Liver (tissue), 9 donors: ENCODE measurements around the gene CORO7. TPM values are rescaled to one million over a fixed set of nuclear protein-coding genes. Genes with fewer than 3 reads are reported as not detected.

ENCODE experiments used
- DNase-seq: peaks from one replicate; pipeline ENCODE4 v3.0.0-alpha.2; 2017; ENCODE audit warnings: low spot score
- H3K27ac ChIP-seq, 2 donors: one replicate each; pipeline ENCODE4 v1.7.0; 2013; ENCODE audit warnings: inconsistent platforms in 2 of 2, low read length in 2 of 2, control low read depth in 1 of 2, low read depth in 1 of 2, mild to moderate bottlenecking in 1 of 2
- H3K27me3 ChIP-seq, 4 donors: one replicate each; pipeline versions ENCODE4 v1.6.1 to v1.7.0; 2013; ENCODE audit warnings: low read length in 3 of 4, inconsistent platforms in 1 of 4, mild to moderate bottlenecking in 1 of 4, moderate library complexity in 1 of 4; ENCODE audit not compliant: control insufficient read depth in 4 of 4, insufficient read depth in 4 of 4
- H3K36me3 ChIP-seq, 4 donors: one replicate each; pipeline versions ENCODE4 v1.6.1 to v1.7.0; 2013; ENCODE audit warnings: low read length in 3 of 4, mild to moderate bottlenecking in 3 of 4, low read depth in 1 of 4, moderate library complexity in 1 of 4; ENCODE audit not compliant: control insufficient read depth in 4 of 4, insufficient read depth in 3 of 4
- H3K4me1 ChIP-seq, 4 donors: one replicate each; pipeline versions ENCODE4 v1.6.1 to v1.7.0; 2013; ENCODE audit warnings: low read length in 3 of 4, mild to moderate bottlenecking in 3 of 4, moderate library complexity in 1 of 4; ENCODE audit not compliant: control insufficient read depth in 4 of 4, insufficient read depth in 4 of 4
- H3K4me3 ChIP-seq, 3 donors: one replicate each; pipeline versions ENCODE4 v1.6.1 to v1.7.0; 2013; ENCODE audit warnings: low read length in 3 of 3, control low read depth in 1 of 3, low read depth in 1 of 3, mild to moderate bottlenecking in 1 of 3
- H3K9ac ChIP-seq, 2 donors: one replicate each; pipeline ENCODE4 v1.7.0; 2013; ENCODE audit warnings: low read length in 2 of 2, mild to moderate bottlenecking in 2 of 2, moderate library complexity in 2 of 2, control low read depth in 1 of 2, low read depth in 1 of 2
- H3K9me3 ChIP-seq, 4 donors: one replicate each; pipeline versions ENCODE4 v1.6.1 to v1.7.0; 2013; ENCODE audit warnings: low read length in 3 of 4; ENCODE audit not compliant: control insufficient read depth in 4 of 4
- EGR1 ChIP-seq, 2 donors: IDR thresholded peaks; 2 replicates each; pipeline ENCODE4 v1.6.1; 2016 to 2018; ENCODE audit warnings: antibody characterized with exemption in 2 of 2, low read depth in 2 of 2
- FOXA1 ChIP-seq: IDR thresholded peaks from 2 replicates; pipeline ENCODE4 v1.6.1; 2016; ENCODE audit warnings: antibody characterized with exemption
- FOXA2 ChIP-seq: IDR thresholded peaks from 2 replicates; pipeline ENCODE4 v1.6.1; 2016; ENCODE audit warnings: antibody characterized with exemption
- GABPA ChIP-seq, 2 donors: IDR thresholded peaks in 1 of 2; conservative IDR thresholded peaks in 1 of 2; 2 replicates each; pipeline ENCODE4 v1.6.1; 2016; ENCODE audit warnings: antibody characterized with exemption in 2 of 2, mild to moderate bottlenecking in 1 of 2, moderate library complexity in 1 of 2
- HNF4A ChIP-seq, 2 donors: conservative IDR thresholded peaks; 2 replicates each; pipeline ENCODE4 v1.6.1; 2016; ENCODE audit warnings: antibody characterized with exemption in 2 of 2, mild to moderate bottlenecking in 2 of 2
- HNF4G ChIP-seq: IDR thresholded peaks from 2 replicates; pipeline ENCODE4 v1.6.1; 2016; ENCODE audit warnings: antibody characterized with exemption
- NR2F2 ChIP-seq: IDR thresholded peaks from 2 replicates; pipeline ENCODE4 v1.6.1; 2016; ENCODE audit warnings: antibody characterized with exemption
- RAD21 ChIP-seq, 2 donors: IDR thresholded peaks; 2 replicates each; pipeline ENCODE4 v1.6.1; 2016; ENCODE audit warnings: antibody characterized with exemption in 2 of 2, mild to moderate bottlenecking in 2 of 2
- RXRA ChIP-seq, 2 donors: IDR thresholded peaks; 2 replicates each; pipeline ENCODE4 v1.6.1; 2017 to 2018; ENCODE audit warnings: antibody characterized with exemption in 2 of 2, mild to moderate bottlenecking in 1 of 2
- SP1 ChIP-seq: IDR thresholded peaks from 2 replicates; pipeline ENCODE4 v1.6.1; 2018; ENCODE audit warnings: antibody characterized with exemption, mild to moderate bottlenecking
- TAF1 ChIP-seq: conservative IDR thresholded peaks from 2 replicates; pipeline ENCODE4 v1.6.1; 2016; ENCODE audit warnings: antibody characterized with exemption, mild to moderate bottlenecking
- YY1 ChIP-seq: IDR thresholded peaks from 2 replicates; pipeline ENCODE4 v1.6.1; 2016; ENCODE audit warnings: antibody characterized with exemption, mild to moderate bottlenecking
- WGBS: extraction: QIAGEN DNeasy Blood & Tissue Kit; methylation state at CpG from one replicate; pipeline ENCODE4 v1.1.7; 2013; 5-methylcytosine and 5-hydroxymethylcytosine counted together
- polyA plus RNA-seq, 2 donors: library from polyadenylated mRNA; stranded (reverse) in 1 of 2; unstranded in 1 of 2; fragments of 200-250 nt in 1 of 2; fragments of >200 nt in 1 of 2; fragmentation: Nextera tagmentation in 1 of 2; extraction: Ambion mirVana in 1 of 2; gene quantifications; one replicate each; pipeline versions ENCODE4 v1.2.1 to v1.2.3, GENCODE V29; 2013 to 2015
- total RNA-seq, 2 donors: library from RNA; depleted of rRNA; stranded (reverse); fragments of >200 nt; gene quantifications; one replicate each; pipeline ENCODE4 v1.2.3, GENCODE V29; 2014
- TF ChIP-seq, protein P1 (sequence below): fragments of 150-350 bp; IDR thresholded peaks from 2 replicates; pipeline ENCODE4 v1.5.1; 2017; ENCODE audit warnings: improper control_type of control experiment, low read depth, low read length; ENCODE audit not compliant: missing input control
- TF ChIP-seq, protein P2 (sequence below): IDR thresholded peaks from 2 replicates; pipeline ENCODE4 v1.6.1; 2016; ENCODE audit warnings: antibody characterized with exemption, mild to moderate bottlenecking
- donor health status: healthy.
- donor health status: healthy.
- donor health status: healthy.
- donor health status: healthy.
- donor health status: healthy.

CORO7 gene
- total and polyA plus RNA-seq, 4 donors: 7.3 to 21.5 (median 13.0) TPM

DNA sequence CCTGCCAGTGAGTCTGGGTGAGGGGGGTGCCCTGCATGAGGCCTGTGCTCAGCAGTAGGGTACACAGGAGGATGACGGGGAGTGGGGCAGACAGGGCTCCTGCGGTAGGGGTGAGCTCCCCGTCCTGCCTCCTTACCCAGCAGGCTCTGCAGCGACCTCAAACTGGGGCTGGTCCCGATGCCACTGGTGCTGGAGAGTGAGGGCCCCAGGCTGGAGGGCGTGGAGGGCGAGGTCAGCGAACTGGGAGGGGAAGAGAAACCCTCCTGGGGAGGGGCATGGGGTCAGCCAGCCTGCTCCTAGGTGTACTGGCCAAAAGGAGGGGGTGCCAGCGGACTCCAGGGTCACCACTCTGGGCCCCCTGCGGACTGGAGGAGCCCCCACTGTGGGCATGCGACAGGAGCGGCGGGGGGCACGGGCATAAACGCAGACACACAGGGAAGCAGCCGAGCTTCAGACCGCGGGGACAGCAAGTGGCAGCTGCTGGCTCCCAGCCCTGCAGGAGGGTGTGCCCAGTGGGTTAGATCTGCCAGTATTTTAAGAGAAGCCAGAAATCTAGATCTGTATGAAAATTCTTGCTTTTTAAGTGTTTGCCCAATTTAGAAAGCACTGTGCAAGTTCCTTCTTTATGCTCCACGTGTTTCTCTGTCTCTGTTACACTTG is 53.8 kb downstream of the CORO7 start:
- TF ChIP-seq TAF1: no peak
- TF ChIP-seq FOXA2: no peak
- TF ChIP-seq, protein P1, sequence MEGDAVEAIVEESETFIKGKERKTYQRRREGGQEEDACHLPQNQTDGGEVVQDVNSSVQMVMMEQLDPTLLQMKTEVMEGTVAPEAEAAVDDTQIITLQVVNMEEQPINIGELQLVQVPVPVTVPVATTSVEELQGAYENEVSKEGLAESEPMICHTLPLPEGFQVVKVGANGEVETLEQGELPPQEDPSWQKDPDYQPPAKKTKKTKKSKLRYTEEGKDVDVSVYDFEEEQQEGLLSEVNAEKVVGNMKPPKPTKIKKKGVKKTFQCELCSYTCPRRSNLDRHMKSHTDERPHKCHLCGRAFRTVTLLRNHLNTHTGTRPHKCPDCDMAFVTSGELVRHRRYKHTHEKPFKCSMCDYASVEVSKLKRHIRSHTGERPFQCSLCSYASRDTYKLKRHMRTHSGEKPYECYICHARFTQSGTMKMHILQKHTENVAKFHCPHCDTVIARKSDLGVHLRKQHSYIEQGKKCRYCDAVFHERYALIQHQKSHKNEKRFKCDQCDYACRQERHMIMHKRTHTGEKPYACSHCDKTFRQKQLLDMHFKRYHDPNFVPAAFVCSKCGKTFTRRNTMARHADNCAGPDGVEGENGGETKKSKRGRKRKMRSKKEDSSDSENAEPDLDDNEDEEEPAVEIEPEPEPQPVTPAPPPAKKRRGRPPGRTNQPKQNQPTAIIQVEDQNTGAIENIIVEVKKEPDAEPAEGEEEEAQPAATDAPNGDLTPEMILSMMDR: no peak
- no peak for TF ChIP-seq EGR1 (IDR thresholded peaks at IDR 0.05; ENCODE audit: low read depth in 2 of 2)
- no peak for TF ChIP-seq FOXA1
- no peak for TF ChIP-seq RXRA (IDR thresholded peaks at IDR 0.05)
- no peak for TF ChIP-seq YY1
- no peak for TF ChIP-seq HNF4G
- TF ChIP-seq NR2F2: no peak
- no peak for TF ChIP-seq HNF4A (conservative IDR thresholded peaks at IDR 0.05)
- no peak for TF ChIP-seq GABPA (IDR thresholded peaks at IDR 0.05 in 1 of 2, conservative IDR thresholded peaks at IDR 0.05 in 1 of 2)
- no peak for TF ChIP-seq SP1
- H3K36me3 ChIP-seq: peaks cover 0 to 9% (median 6%) of the 10 kb centered on the region in 4 donors
- whole genome bisulfite sequencing: 85% methylated on average over 19 of the region's 19 CpGs

GRCh38 chr16:4361944-4362311 is 54.5 kb downstream of the CORO7 start:
- H3K27ac ChIP-seq: no peak overlapping the region
- H3K4me3 ChIP-seq: no peak overlapping the region
- peaks cover 0 to 9% (median 6%) of the 10 kb centered on the region in 4 donors for H3K36me3 ChIP-seq
- no peak for TF ChIP-seq RAD21 (IDR thresholded peaks at IDR 0.05)
- TF ChIP-seq, protein P2, sequence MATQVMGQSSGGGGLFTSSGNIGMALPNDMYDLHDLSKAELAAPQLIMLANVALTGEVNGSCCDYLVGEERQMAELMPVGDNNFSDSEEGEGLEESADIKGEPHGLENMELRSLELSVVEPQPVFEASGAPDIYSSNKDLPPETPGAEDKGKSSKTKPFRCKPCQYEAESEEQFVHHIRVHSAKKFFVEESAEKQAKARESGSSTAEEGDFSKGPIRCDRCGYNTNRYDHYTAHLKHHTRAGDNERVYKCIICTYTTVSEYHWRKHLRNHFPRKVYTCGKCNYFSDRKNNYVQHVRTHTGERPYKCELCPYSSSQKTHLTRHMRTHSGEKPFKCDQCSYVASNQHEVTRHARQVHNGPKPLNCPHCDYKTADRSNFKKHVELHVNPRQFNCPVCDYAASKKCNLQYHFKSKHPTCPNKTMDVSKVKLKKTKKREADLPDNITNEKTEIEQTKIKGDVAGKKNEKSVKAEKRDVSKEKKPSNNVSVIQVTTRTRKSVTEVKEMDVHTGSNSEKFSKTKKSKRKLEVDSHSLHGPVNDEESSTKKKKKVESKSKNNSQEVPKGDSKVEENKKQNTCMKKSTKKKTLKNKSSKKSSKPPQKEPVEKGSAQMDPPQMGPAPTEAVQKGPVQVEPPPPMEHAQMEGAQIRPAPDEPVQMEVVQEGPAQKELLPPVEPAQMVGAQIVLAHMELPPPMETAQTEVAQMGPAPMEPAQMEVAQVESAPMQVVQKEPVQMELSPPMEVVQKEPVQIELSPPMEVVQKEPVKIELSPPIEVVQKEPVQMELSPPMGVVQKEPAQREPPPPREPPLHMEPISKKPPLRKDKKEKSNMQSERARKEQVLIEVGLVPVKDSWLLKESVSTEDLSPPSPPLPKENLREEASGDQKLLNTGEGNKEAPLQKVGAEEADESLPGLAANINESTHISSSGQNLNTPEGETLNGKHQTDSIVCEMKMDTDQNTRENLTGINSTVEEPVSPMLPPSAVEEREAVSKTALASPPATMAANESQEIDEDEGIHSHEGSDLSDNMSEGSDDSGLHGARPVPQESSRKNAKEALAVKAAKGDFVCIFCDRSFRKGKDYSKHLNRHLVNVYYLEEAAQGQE: no peak
- no peak for TF ChIP-seq HNF4G
- no peak for TF ChIP-seq NR2F2
- peaks cover 0 to 4% (median 1%) of the 10 kb centered on the region in 4 donors for H3K4me1 ChIP-seq
- no peak overlapping the region for H3K9ac ChIP-seq
- no peaks in the 10 kb centered on the region for H3K27me3 ChIP-seq
- no peak for DNase-seq
- WGBS: 96% methylated on average over 12 of the region's 12 CpGs
- H3K9me3 ChIP-seq: no peaks in the 10 kb centered on the region

More for the DNA sequence above, 53.8 kb downstream of the CORO7 start:
- peaks cover 0 to 4% (median 1%) of the 10 kb centered on the region in 4 donors for H3K4me1 ChIP-seq
- DNase-seq: no peak
- H3K27ac ChIP-seq: no peak overlapping the region
- no peaks in the 10 kb centered on the region for H3K9me3 ChIP-seq
- no peaks in the 10 kb centered on the region for H3K27me3 ChIP-seq
- H3K9ac ChIP-seq: no peak overlapping the region
- no peak overlapping the region for H3K4me3 ChIP-seq
